Epithelial cell of alveolus of lung (primary cell): ENCODE measurements around the gene CYP4F8. TPM values are rescaled to one million over a fixed set of nuclear protein-coding genes. Genes with fewer than 3 reads are reported as not detected.

Experiments used
- total RNA-seq: library from RNA; depleted of rRNA; stranded (reverse); fragments of >200 nt; gene quantifications from 2 replicates; pipeline ENCODE4 v1.2.1, GENCODE V29; 2015

CYP4F8 gene, protein sequence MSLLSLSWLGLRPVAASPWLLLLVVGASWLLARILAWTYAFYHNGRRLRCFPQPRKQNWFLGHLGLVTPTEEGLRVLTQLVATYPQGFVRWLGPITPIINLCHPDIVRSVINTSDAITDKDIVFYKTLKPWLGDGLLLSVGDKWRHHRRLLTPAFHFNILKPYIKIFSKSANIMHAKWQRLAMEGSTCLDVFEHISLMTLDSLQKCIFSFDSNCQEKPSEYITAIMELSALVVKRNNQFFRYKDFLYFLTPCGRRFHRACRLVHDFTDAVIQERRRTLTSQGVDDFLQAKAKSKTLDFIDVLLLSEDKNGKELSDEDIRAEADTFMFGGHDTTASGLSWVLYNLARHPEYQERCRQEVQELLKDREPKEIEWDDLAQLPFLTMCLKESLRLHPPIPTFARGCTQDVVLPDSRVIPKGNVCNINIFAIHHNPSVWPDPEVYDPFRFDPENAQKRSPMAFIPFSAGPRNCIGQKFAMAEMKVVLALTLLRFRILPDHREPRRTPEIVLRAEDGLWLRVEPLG
- not detected in 2 replicates for total RNA-seq

DNA sequence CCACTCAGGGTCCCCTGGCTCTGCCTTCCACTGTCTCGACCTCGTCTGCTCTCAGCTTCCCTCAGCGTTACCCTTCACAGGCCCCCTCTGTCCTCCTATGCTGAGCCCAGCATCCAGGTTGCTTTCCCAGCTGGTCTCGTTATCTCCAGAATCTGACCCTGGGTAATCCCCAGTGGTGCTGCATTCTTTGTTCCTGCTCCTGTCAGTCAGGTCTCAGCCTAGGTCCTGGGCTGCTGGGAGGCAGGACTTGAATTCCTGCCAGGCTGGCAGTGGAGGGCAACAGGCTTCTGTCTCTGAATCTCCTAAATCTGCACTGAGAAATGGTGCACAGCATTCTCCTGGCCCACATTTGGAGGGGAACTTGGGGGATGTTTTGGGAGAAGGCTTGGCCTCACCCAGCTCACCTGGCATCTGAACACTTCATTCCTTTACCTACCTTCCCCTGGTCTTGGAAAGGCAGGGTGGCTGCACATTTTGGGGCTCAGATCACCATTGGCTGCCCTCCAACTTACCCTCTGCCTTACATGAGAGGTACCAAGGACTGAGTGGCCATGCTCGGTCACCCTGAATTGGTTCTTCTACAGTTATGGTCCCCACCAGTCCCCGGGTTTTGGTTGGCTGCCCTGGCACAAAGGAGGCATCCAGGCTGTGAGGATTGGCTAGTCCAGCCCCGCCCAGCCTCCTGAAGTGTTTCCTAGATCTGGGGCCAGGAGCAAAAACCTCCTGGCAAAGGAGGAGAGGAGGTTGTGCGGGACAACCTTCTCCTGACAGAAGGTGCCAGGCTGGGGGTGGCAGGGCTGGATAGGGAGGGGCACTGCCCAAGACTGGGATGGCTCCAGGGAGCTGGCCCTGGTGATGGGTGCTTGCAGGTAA is at the start of gene CYP4F8:
Gene CYP4F8 (plus strand): TSS at position 712 of the 873 bp plus-strand sequence. CDS start 399 bp downstream, outside the sequence.

DNA sequence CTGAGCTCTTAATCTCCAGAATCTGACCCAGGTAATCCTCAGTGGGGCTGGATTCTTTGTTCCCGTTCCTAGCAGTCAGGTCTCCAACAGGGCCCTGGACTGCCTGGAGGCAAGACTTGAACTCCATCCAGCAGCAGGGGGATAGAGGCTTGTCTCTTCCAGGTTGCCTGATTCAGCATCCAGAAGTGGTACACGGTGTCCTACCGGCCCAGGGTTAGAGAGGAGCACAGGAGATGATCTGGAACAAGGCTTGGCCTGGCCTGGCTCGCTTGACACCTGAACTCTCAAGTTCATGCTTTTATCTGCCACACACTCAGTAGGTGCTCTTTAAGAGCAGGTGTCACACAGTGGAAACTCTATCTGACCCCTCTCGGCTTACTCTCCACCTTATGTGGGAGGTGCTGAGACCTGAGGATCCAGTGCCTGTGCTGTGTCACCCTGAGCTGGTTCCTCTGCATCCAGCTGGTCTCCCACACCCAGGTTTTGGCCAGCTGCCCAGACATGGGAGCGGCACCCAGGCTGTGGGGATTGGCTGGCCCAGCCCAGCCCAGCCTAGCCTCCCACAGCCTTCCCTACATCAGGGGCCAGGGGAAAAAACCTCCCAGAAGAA is 25.4 kb downstream of the CYP4F8 start, which contains the start of gene CYP4F3:
Gene CYP4F3 (plus strand): TSS at position 604 of the 610 bp plus-strand sequence. CDS start 519 bp downstream, outside the sequence.

DNA sequence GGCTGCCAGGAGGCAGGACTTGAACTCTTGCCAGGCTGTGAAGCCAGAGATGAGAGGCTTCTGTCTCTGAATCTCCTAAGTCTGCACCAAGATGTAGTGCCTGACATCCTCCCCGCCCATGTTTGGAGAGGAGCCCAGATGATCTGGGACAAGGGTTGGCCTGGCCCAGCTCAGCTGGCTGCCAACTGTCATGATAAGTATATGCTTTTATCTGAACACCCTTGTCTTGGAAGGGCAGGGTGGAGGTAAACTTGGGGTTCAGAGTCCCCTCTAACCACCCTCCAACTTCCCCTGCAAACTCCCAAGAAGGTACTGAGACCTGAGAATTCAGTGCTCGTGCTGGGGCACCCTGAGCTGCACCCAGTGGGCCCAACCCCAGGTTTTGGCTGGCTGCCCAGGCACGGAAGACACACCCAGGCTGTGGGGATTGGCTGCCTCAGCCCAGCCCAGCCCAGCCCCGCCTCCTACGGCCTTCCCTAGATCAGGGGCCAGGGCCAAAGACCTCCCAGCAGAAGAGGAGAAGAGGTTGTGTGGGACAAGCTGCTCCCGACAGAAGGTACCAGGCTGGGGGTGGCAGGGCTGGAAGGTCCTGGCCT is 57.7 kb downstream of the CYP4F8 start, which contains the start of gene CYP4F12:
Gene CYP4F12 (plus strand): TSS at position 508 of the 596 bp plus-strand sequence. CDS start 443 bp downstream, outside the sequence.

Other genes with a start within 250 kb of the CYP4F8 start
- 12.0 and 17.2 TPM in 2 replicates for gene AKAP8, start 235.4 kb upstream of the CYP4F8 start, total RNA-seq
- 44.9 and 95.8 TPM in 2 replicates for gene AKAP8L, start 196.2 kb upstream of the CYP4F8 start, total RNA-seq
- 34.4 and 37.8 TPM in 2 replicates for gene WIZ, start 165.3 kb upstream of the CYP4F8 start, total RNA-seq
- gene RASAL3, start 150.7 kb upstream of the CYP4F8 start, total RNA-seq = 0.32 and 0.52 TPM in 2 replicates
- gene PGLYRP2, start 135.7 kb upstream of the CYP4F8 start, total RNA-seq = not detected in 2 replicates
- gene CYP4F22, start 106.7 kb upstream of the CYP4F8 start, total RNA-seq = not detected in 2 replicates
- 0.13 TPM in 1 of 2 replicates, not detected in the other for gene CYP4F3, start 25.7 kb downstream of the CYP4F8 start, total RNA-seq
- not detected in 2 replicates for gene CYP4F12, start 57.9 kb downstream of the CYP4F8 start, total RNA-seq
- not detected in 2 replicates for gene OR10H2, start 112.8 kb downstream of the CYP4F8 start, total RNA-seq
- not detected in 2 replicates for gene OR10H3, start 122.8 kb downstream of the CYP4F8 start, total RNA-seq
- not detected in 2 replicates for gene OR10H5, start 172.4 kb downstream of the CYP4F8 start, total RNA-seq
- not detected in 2 replicates for gene OR10H1, start 200.4 kb downstream of the CYP4F8 start, total RNA-seq